Measurements from ENCODE around the gene LRRIQ1. TPM values are rescaled to one million over a fixed set of nuclear protein-coding genes. Genes with fewer than 3 reads are reported as not detected.
"Not testable (repeated sequence)": the region's sequence is repeated elsewhere in the genome, so short reads cannot be mapped to it uniquely, and the experiment has no call there.

Gene LRRIQ1, protein sequence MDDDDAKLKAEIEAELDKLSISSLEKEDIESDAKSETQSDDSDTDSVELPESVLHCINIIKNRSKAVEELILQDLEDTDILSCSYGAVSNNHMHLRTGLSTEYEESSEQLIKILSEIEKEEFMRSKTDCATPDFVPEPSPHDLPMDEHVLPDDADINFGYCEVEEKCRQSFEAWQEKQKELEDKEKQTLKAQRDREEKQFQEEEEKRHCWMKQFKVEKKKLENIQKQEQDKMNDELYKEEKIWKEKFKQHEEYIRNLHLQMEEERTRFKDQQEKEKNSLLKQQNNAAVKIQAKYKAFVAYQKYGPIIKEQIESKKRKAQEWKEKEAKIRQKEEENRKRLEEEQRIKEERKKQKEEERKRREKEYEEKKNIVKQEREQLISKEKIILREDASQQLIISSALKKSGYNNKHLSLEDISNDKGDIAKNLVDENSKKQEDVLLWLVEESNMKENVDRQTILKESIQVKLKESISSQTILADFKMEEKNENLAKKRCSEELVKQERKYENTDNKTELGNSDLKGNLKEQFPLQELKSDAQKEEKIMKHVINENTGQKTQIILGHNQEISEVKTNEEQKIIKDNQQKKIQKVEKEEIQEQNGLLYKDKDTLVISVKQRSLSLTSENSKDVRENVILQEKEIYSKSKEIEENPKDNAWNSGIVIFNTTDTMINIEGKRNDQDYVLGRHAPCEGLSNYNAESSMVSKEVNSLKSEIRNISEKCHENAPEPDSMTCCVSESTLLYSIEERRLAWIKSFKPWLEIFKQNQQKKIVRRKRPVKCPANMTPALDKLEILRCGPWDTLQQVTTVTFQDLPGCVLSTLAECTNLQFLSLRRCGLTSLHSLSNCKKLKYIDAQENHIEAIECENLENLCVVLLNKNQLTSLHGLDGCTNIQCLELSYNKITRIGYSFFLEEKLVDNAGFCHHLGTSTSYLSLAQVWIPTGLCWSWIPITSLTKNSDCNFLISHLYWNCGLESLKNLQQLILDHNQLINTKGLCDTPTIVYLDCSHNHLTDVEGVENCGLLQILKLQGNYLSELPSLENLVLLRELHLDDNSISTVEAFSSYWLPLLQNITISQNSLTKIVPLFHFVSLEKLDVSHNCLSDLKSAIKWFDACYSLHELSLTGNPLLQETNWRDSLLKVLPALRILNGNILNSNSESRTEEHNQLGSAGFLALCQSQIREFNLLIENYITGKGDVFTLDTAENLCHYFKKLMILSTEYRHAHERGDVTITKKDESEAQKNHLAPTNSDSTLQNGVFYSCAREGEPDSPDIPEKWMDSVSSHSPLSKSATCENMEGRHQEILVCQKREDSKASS (N-terminal part only)
- 37.4 TPM for polyA plus RNA-seq (ENCODE audit: insufficient read length)
- long read RNA-seq, donor 1, partial matches to known transcripts: 17 of 18 reads
- long read RNA-seq, donor 1, other reads (novel, unspliced or antisense): 0 of 18 reads
- long read RNA-seq, donor 2, partial matches to known transcripts: 18 of 20 reads
- long read RNA-seq, donor 2, other reads (novel, unspliced or antisense): 0 of 20 reads
- long read RNA-seq, donor 3, partial matches to known transcripts: 18 of 18 reads
- long read RNA-seq, donor 3, other reads (novel, unspliced or antisense): 0 of 18 reads
- long read RNA-seq, donor 4: 0 reads
- long read RNA-seq, donor 5, partial matches to known transcripts: 22 of 24 reads
- long read RNA-seq, donor 5, other reads (novel, unspliced or antisense): 0 of 24 reads
- long read RNA-seq, donor 6, partial matches to known transcripts: 15 of 18 reads
- long read RNA-seq, donor 6, other reads (novel, unspliced or antisense): 0 of 18 reads
- long read RNA-seq, donor 7, partial matches to known transcripts: 20 of 21 reads
- long read RNA-seq, donor 7, other reads (novel, unspliced or antisense): 0 of 21 reads
- long read RNA-seq, donor 8, partial matches to known transcripts: 10 of 10 reads
- long read RNA-seq, donor 8, other reads (novel, unspliced or antisense): 0 of 10 reads

DNA sequence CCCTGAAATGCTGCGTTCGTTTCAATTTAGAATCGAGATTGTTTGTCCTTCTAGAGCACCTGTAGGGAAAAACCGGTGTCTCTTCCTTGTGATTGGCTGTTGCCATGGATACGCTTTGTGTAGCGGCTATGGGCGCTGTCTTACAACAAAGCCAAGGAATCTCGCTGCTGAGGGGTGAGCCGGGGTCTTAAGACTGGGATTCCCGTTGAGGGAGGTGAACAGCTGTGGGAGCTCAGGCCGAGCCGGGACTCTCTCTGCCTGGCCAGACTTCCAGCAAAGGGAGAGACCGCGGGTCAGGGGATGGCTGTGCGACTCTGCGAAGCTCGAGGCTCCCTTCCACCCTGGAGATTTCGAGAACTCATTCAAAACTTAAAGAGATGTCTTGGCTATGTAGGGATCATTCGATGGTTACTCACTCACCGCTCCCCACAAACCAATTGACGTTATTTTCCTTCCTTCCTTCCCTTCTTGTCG lies at the start of gene LRRIQ1, which contains the start of gene TSPAN19:
Gene LRRIQ1 (plus strand): TSS at position 118 of the 474 bp plus-strand sequence. CDS start 1,826 bp downstream, outside the sequence.
Gene TSPAN19 (minus strand): TSS at position 44 of the 474 bp plus-strand sequence. CDS start 6,331 bp downstream, outside the sequence.
- peak; percentile 96 for DNase-seq

DNA sequence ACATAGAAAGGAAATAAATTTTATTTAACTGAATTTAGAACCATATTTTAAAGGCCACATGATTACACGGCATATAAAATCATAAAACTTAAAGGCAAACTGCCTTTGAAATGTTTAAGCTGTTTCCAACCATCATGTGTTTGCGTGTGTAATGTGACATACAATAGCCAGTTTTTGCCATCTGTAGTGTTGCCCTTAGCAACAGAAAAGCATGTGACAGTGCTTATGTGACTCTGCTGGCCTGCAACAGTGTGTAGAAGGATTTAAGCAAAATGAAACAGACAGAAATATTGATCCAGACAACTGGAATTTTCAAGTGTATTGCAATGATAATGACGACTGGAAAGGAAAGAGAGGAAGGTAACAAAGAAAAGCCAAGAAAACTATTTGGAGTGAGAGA lies 49.6 kb upstream of the LRRIQ1 start:
- DNase-seq: peak; percentile 2

DNA sequence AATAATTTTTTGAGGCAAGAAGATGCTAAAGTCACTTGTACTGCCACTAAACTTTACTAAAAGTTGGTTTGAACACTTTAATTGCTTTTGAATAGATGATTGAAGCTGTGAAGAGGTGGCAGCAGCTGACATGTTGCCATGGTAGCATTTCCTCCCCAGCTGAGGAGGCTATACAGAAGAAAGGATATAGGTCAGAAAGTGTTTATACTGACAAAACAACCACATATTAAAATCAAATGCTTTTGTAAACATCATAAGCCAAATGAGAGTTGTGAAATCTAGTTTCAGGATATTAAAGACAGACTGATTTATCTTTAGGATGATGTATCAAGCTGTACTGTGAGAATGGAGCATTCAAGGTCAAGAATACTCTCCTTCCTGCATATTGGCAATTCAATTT lies 41.7 kb upstream of the LRRIQ1 start:
- no peak for DNase-seq

DNA sequence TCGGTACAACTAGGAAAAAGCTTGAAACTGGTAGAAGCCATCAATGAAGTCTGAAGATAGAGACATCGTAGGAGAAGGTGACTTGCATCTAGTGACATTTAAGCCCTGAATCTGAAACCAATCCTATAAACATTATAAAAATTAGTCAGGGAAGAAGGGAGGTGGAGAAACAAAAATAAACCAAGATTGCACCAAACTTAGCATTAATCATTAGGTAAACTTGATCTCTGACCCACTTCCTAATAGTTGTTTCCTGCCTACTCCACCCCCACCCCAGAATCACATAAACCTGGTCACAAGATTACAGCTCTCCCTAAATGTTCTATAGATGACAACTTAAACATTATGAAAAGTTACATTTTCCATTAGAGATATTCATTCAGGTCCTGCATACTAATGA lies 40.5 kb upstream of the LRRIQ1 start:
- DNase-seq: no peak

DNA sequence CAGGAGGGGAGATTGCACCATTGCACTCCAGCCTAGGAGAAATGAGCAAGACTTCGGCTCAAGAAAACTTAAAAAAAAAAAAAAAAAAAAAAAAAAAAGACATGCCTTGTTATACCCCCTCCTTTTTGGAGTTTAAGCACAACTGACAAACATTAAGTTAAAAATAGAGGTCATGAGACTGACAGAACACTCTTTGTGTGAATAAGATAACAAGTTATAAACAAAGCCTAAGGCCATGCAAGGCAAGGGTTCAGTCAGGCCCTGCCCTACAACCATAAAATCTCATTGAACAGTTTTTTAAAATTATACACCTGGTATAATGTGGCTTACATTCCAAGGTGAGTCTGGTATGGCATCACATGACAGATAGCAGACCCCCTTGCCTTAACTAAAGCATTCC lies 39.4 kb upstream of the LRRIQ1 start:
- DNase-seq: no peak

DNA sequence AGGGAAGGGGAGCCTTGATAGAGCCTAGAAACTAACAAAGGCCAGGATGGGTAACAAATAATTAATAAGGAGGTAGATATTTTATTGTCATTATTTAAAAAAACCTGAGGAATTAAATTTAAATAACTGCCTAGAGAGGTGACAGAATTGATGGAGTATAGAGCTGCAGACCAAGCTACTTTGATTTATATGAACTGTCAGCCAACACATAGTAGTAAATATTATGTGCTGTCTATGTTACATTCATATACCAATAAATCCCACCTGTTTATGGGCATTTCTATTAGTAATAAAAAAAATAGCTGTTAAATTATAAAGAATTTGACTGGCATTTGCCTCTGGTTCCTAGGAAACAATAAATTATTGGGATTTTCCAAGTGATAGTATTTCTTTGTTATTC lies 37.8 kb upstream of the LRRIQ1 start:
- DNase-seq: no peak

DNA sequence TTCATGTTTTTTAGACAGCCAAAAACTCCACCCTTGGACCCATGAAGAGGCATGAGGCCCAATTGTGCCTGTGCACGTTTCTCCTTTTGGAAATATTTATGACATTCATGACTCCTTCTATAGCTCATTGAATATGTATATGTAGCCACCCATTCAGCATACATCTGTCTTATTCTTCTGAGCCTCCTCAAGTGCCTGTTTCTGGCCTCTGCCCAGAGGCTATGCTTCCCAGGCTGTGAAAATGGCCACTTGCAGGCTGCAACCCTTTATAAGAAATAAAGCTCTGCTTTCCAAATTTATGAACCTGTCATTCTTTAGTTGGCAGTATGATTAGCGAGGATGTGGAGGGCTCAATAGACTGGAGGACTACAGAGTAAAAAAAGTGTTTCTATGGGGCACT lies 35.4 kb upstream of the LRRIQ1 start:
- no peak for DNase-seq

DNA sequence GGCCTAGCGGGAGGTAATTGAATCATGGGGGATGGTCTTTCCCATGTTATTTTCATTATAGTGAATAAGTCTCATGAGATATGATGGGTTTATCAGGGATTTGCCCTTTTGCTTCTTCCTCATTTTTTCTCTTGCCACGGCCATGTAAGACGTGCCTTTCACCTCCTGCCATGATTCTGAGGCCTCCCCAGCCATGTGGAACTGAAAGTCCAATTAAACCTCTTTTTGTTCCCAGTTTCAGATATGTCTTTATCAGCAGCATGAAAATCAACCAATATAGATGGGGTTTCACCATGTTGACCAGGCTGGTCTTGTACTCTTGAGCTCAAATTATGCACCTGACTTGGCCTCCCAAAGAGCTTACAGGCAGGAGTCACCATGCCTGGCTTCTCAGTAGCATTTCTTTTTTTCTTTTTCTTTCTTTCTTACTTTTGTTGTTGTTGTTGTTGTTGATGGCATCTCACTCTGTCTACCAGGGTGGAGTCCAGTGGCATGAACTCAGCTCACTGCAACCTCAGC lies 33.3 kb upstream of the LRRIQ1 start:
- DNase-seq: no peak

DNA sequence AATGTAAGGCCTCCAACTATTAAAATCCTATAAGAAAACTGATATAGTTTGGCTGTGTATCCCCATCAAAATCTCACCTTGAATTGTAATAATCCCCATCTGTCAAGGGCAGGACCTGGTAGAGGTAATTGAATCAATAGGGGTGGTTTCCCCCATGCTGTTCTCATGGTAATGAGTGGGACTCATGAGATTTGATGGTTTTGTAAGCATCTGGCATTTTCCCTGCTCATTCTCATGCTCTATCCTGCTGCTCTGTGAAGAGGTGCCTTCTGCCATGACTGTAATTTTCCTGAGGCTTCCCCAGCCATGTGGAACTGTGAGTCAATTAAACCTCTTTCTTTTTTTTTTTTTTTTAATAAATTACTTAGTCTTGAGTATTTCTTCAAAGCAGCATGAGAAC lies 31.9 kb upstream of the LRRIQ1 start:
- DNase-seq: no peak

DNA sequence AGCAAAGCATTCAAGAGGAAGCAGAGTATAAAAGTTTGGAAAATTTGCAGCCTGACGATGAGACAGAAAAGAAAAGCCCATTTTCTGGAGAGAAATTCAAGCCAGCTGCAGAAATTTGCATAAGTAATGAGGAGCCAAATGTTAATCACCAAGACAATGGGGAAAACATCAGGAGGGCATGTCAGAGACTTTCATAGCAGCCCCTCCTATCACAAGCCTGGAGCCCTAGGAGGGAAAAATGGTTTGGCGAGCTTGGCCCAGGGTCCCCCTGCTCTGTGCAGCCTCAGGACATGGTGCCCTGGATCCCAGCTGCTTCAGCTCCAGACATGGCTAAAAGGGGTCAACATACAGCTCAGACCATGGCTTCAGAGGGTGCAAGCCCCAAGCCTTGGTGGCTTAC lies 31.1 kb upstream of the LRRIQ1 start:
- DNase-seq: not testable (repeated sequence)

DNA sequence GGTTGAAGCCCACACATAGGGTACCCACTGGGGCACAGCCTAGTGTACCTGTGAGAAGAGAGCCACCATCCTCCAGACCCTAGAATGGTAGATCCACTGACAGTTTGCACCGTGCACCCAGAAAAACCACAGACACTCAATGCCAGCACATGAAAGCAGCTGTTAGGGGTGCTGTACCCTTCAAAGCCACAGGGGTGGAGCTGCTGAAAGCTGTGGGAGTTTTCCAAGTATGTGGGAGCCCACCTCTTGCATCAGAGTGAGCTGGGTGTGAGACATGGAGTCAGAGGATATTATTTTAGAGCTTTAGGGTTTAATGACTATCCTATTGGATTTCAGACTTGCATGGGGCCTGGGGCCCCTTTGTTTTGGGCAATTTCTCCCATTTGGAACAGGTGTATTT lies 30.5 kb upstream of the LRRIQ1 start:
- DNase-seq: no peak

DNA sequence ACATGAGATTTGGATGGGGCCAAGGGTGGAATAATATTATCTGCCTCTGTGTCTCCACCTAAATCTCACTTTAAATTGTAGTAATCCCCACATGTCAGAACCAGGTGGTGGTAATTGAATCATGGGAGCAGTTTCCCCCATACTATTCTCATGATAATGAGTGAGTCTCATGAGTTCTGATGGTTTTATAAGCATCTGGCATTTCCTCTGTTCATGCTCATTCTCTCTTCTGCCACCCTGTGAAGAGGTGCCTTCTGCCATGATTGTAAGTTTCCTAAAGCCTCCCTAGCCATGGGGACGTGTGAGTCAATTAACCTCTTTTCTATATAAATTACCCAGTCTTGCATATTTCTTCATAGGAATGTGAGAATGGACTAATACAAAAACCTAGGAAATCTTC lies 29.9 kb upstream of the LRRIQ1 start:
- no peak for DNase-seq

DNA sequence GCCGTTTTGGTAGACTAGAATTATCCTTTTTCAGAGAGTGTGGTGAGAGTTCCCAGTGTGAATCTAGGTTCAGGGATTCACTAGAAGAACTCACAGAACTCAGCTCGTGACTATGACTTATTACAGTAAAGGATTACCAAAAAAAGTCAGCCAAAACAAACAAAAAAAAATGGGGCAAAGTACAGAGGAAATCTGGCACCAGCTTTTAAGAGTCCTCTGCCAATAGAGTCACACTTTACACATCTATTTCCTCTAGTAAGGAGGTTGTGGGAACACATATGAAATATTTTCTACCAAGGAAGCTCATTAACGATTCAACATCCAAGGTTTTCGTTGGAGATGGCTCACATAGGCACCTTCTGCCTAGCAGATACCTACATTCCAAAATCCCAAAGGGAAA lies 28.3 kb upstream of the LRRIQ1 start:
- no peak for DNase-seq

DNA sequence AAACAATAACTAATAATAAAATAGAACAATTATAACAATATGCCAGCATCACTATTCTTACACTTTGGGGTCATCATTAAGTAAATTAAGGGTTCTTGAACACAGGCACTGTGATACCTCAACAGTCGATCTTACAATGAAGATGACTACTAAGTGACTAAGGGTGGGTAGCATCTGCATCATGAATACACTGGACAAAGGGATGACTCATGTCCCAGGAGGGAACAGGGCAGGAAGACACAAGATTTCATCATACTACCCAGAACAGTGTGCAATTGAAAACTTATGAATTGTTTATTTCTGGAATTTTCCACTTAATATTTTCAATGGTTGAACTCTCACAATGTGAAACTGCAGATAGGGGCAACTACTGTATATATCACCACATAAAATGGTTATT lies 19.7 kb upstream of the LRRIQ1 start:
- no peak for DNase-seq

DNA sequence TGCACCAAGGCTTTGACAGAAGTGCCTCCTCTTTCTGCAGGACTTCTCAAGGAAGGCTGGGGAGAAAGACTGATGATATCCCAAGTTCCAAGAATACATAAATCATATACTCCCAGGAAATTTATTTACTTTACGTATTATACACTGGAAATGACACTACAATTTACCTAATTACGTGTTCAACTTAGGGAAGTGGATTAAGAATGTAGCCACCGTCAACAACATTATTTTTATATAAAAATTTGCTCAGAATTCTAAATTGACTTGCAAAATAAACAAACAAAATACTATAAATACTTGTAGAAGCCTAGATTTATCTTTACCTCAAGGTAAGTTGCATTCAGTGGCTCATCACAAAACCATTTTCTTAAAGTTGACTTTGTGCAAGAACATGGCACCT lies 19.0 kb upstream of the LRRIQ1 start:
- DNase-seq: no peak

DNA sequence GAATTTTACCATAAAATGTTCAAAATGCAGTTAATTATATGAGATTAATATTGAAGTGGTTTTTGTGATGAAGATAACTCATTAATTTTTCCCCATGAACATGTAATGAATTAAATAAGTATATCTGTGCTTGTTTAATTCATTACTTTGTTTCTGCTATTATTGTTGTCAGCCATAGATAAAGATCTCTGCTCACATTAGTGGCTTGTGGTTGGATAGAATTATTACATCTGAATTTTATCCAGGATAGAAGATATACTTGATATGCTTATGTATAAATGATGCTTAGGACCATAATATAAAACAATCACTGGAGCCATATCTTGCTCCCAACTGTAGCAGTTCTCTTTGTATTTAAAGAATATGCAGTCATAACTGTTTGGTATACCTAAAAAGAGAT lies 18.5 kb upstream of the LRRIQ1 start:
- no peak for DNase-seq

DNA sequence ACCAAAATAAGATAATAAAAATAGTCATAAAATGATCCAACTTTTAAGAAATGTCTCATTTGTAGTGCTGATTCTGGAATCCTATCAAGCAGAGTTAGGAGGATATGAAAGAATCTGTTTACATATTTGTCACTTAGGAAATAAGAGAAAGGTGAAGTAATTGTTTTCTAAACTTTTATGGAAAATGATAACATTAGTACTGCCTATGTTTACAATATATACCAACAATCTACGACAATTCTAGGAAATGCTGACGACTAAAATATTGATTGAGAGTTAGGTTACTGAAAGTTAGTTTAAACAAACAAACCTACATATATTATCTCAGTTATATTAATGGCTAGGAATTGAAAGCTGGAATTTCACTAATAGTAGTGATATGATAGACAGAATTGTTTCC lies 18.1 kb upstream of the LRRIQ1 start:
- DNase-seq: no peak

DNA sequence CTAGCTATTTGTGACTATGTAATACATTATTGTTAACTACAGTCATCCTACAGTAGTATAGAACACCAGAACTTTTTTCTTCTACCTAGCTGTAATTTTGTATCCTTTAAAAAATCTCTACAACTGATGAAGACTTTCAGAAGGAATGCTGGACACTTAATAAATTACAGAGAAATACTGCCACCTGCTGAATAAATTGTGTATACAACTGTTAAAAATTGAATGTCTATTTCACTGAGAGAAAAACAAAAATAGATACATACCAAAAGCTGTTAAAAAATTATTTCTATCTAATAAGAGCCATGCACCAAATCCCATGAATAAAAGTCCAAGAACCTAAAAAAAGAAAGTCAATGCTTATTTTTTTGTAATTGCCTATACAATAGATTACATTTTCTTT lies 6.7 kb upstream of the LRRIQ1 start:
- peak; percentile 27 for DNase-seq

DNA sequence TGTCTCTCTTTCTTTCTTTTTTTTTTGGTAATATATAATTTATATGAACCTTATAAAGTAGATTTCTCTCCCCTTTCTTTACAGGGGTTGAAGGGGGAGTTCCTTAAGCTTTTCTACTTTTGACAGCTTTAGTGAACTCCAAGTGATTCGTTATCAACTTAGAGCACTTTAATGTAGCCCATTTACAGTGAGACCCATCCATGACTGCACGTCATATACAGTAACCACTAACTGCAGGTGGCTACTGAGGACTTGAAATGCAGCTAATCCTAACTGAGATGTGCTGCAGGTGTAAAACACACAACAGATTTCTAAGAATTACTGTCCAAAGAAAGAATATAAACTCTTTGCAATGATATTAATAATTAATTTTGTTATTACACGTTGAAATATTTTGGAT lies 582 bp downstream of the LRRIQ1 start:
- DNase-seq: peak; percentile 4

DNA sequence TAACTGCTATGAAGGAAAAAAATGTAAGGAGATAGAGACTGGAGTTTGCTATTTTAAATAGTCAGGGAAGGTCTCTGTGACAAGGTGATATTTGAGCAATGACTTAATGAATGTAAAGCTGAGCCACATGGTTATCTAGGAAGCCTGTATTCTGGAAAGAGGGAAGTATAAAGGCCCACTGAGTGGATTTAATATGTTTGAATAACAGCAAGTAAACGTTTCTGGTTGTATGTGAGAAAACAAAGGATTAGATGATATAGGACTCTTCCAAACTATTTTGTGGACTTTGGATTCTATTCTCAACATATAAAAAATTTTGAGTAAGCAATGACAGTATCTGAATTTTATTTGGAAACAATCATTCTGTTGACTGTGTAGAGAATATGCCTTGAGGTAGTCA lies 5.2 kb downstream of the LRRIQ1 start:
- DNase-seq: no peak

Data from left kidney (tissue), 8 donors.